WTC11 (cell line): ENCODE data around the gene MTLN. TPM values are rescaled to one million over a fixed set of nuclear protein-coding genes. Genes with fewer than 3 reads are reported as not detected.

Experiments used
- ATAC-seq: fragments of 200-7000 bp; cut with Tn5 transposase; 2 replicates; pipeline ENCODE4 v1.10.0; 2021; ENCODE audit warnings: mild to moderate bottlenecking, moderate library complexity
- CTCF ChIA-PET: fragments of 300-600 bp; sonication (Branson Sonifier 250); formaldehyde crosslinking; loops from one replicate; lab custom pipeline; 2021; ENCODE audit warnings: antibody characterized with exemption; lab: Charles Lee
- POLR2A ChIA-PET: fragments of 350-600 bp; sonication (Branson Sonifier 250); formaldehyde crosslinking; loops from one replicate; lab custom pipeline; 2021; ENCODE audit warnings: antibody characterized with exemption; lab: Charles Lee
- DNase-seq: peaks from one replicate; pipeline ENCODE4 v3.0.0; 2021; ENCODE audit warnings: low spot score
- H3K27ac Mint-ChIP-seq: 2 replicates; pipeline ENCODE4 v1.8.0; 2021; ENCODE audit warnings: mixed read lengths
- H3K27me3 Mint-ChIP-seq: 2 replicates; pipeline ENCODE4 v1.8.0; 2021; ENCODE audit warnings: low read depth, mild to moderate bottlenecking, moderate library complexity, mixed read lengths
- H3K36me3 Mint-ChIP-seq: 2 replicates; pipeline ENCODE4 v1.8.0; 2021; ENCODE audit warnings: mixed read lengths
- H3K4me1 Mint-ChIP-seq: 2 replicates; pipeline ENCODE4 v1.8.0; 2022; ENCODE audit warnings: mixed read lengths
- H3K4me3 Mint-ChIP-seq: 2 replicates; pipeline ENCODE4 v1.8.0; 2021; ENCODE audit warnings: mild to moderate bottlenecking, moderate library complexity, mixed read lengths
- H3K9me3 Mint-ChIP-seq: 2 replicates; pipeline ENCODE4 v1.8.0; 2021; ENCODE audit warnings: mixed read lengths
- AFF4 ChIP-seq: sonication (generic); formaldehyde crosslinking; IDR thresholded peaks from 2 replicates; pipeline ENCODE4 v1.8.1; 2023; ENCODE audit warnings: mild to moderate bottlenecking, missing genetic modification reagents, borderline replicate concordance
- CREB1 ChIP-seq: sonication (generic); formaldehyde crosslinking; IDR thresholded peaks from 2 replicates; pipeline ENCODE4 v1.8.0; 2023; ENCODE audit warnings: mild to moderate bottlenecking, missing genetic modification reagents
- E2F1 ChIP-seq: sonication (generic); formaldehyde crosslinking; IDR thresholded peaks from 2 replicates; pipeline ENCODE4 v1.8.0; 2022; ENCODE audit warnings: mild to moderate bottlenecking, missing genetic modification reagents
- ERG ChIP-seq: fragments of 250-450 bp; sonication (Bioruptor Pico); IDR thresholded peaks from 2 replicates; pipeline ENCODE4 v1.8.0; 2021; ENCODE audit warnings: mild to moderate bottlenecking
- GRHL2 ChIP-seq: fragments of 250-450 bp; sonication (Bioruptor Pico); IDR thresholded peaks from 2 replicates; pipeline ENCODE4 v1.8.0; 2022; ENCODE audit warnings: mild to moderate bottlenecking, moderate library complexity; ENCODE audit not compliant: insufficient replicate concordance, severe bottlenecking
- IRF1 ChIP-seq: sonication (generic); formaldehyde crosslinking; IDR thresholded peaks from 2 replicates; pipeline ENCODE4 v1.8.0; 2023; ENCODE audit warnings: missing genetic modification reagents
- JAZF1 ChIP-seq: fragments of 250-450 bp; sonication (Bioruptor Pico); IDR thresholded peaks from 2 replicates; pipeline ENCODE4 v1.9.0; 2021; ENCODE audit warnings: moderate library complexity, mild to moderate bottlenecking, inconsistent platforms
- KAT7 ChIP-seq: sonication (generic); formaldehyde crosslinking; IDR thresholded peaks from 2 replicates; pipeline ENCODE4 v1.8.1; 2023; ENCODE audit warnings: missing genetic modification reagents, mild to moderate bottlenecking, borderline replicate concordance
- MLX ChIP-seq: sonication (generic); formaldehyde crosslinking; IDR thresholded peaks from 2 replicates; pipeline ENCODE4 v1.8.1; 2023; ENCODE audit warnings: mild to moderate bottlenecking, missing genetic modification reagents, moderate library complexity
- NFATC4 ChIP-seq: fragments of 250-450 bp; sonication (Bioruptor Pico); IDR thresholded peaks from 2 replicates; pipeline ENCODE4 v1.9.0; 2021; ENCODE audit warnings: mild to moderate bottlenecking
- ZNF138 ChIP-seq: sonication (generic); formaldehyde crosslinking; conservative IDR thresholded peaks from 2 replicates; pipeline ENCODE4 v1.8.1; 2022; ENCODE audit warnings: mild to moderate bottlenecking, moderate library complexity, missing genetic modification reagents
- ZNF219 ChIP-seq: sonication (generic); formaldehyde crosslinking; IDR thresholded peaks from 2 replicates; pipeline ENCODE4 v1.8.0; 2023; ENCODE audit warnings: missing genetic modification reagents, mild to moderate bottlenecking, borderline replicate concordance
- ZNF425 ChIP-seq: fragments of 250-450 bp; sonication (Bioruptor Pico); conservative IDR thresholded peaks from 2 replicates; pipeline ENCODE4 v1.9.0; 2021; ENCODE audit warnings: mild to moderate bottlenecking
- ZNF512 ChIP-seq: sonication (generic); formaldehyde crosslinking; IDR thresholded peaks from 2 replicates; pipeline ENCODE4 v1.8.1; 2022; ENCODE audit warnings: missing genetic modification reagents, borderline replicate concordance
- ZSCAN18 ChIP-seq: fragments of 250-450 bp; sonication (Bioruptor Pico); IDR thresholded peaks from 2 replicates; pipeline ENCODE4 v2.1.2; 2022; ENCODE audit warnings: mild to moderate bottlenecking, moderate library complexity
- total RNA-seq: library from RNA; stranded (reverse); gene quantifications from 3 replicates; pipeline ENCODE4 v1.2.3, GENCODE V29; 2021

MTLN gene
- total RNA-seq, 1 experiment from 2014 or later = 42.2 TPM

GRCh38 chr2:110215566-110216158, 3.3 kb upstream of the MTLN start:
- H3K27me3 Mint-ChIP-seq = peaks cover 64% of the 10 kb centered on the region
- ATAC-seq (no peak), DNase-seq (no peak)
- ChIA-PET POLR2A (no interaction called here), CTCF (no interaction called here)
- peaks cover 5% of the 10 kb centered on the region for H3K4me1 Mint-ChIP-seq
- peaks cover 75% of the 10 kb centered on the region for H3K9me3 Mint-ChIP-seq
- no peak overlapping the region for H3K27ac Mint-ChIP-seq
- H3K4me3 Mint-ChIP-seq = no peak overlapping the region
- TF ChIP-seq JAZF1 (CRISPR knock-in tag) = no peak
- no peak for TF ChIP-seq AFF4 (CRISPR knock-in tag)
- TF ChIP-seq ZNF425 (CRISPR knock-in tag) = no peak
- TF ChIP-seq KAT7 (CRISPR knock-in tag) = no peak
- TF ChIP-seq GRHL2 (CRISPR knock-in tag) = no peak
- no peak for TF ChIP-seq IRF1 (CRISPR knock-in tag)
- no peak for TF ChIP-seq ZNF512 (CRISPR knock-in tag)
- H3K36me3 Mint-ChIP-seq = peaks cover 41% of the 10 kb centered on the region

GRCh38 chr2:110215091-110215490, 2.7 kb upstream of the MTLN start:
- Mint-ChIP-seq H3K9me3 (peaks cover 69% of the 10 kb centered on the region), H3K27ac (no peak overlapping the region), H3K4me3 (no peak overlapping the region), H3K27me3 (peaks cover 64% of the 10 kb centered on the region), H3K4me1 (peaks cover 5% of the 10 kb centered on the region), H3K36me3 (peaks cover 42% of the 10 kb centered on the region)
- DNase-seq = no peak
- ChIA-PET POLR2A (no interaction called here), CTCF (no interaction called here)
- TF ChIP-seq ZNF219 = no peak
- TF ChIP-seq IRF1 (CRISPR knock-in tag) = no peak
- no peak for TF ChIP-seq NFATC4 (CRISPR knock-in tag)
- TF ChIP-seq E2F1 (CRISPR knock-in tag) = no peak
- no peak for TF ChIP-seq ZNF425 (CRISPR knock-in tag)
- no peak for TF ChIP-seq MLX (CRISPR knock-in tag)
- TF ChIP-seq ZSCAN18 (CRISPR knock-in tag) = no peak
- no peak for TF ChIP-seq ERG (CRISPR knock-in tag)
- no peak for TF ChIP-seq CREB1
- no peak for TF ChIP-seq ZNF138 (CRISPR knock-in tag)
- no peak for ATAC-seq
